ENCODE results near the gene IPO4.
A peak's percentile ranks its signal among the peaks of the same experiment; 100 is the strongest.

IPO4 gene

GRCh38 chr14:24172871-24173281 lies 15.7 kb downstream of the IPO4 start:
- no peak for DNase-seq

- peak; percentile 18 for DNase-seq
These were observed 16.3 kb downstream of the IPO4 start for GRCh38 chr14:24172261-24172860.

- peak; percentile 98 for DNase-seq
These were observed 17.0 kb downstream of the IPO4 start, which contains the start of gene REC8 for GRCh38 chr14:24171422-24172260. Gene REC8 (plus strand): TSS chr14:24172080. CDS start chr14:24172553, 473 bp downstream.

GRCh38 chr14:24167469-24168114 lies 21.0 kb downstream of the IPO4 start:
- no peak for DNase-seq

- DNase-seq = no peak
These were observed 22.8 kb downstream of the IPO4 start for GRCh38 chr14:24165785-24166184.

- no peak for DNase-seq
These were observed 24.1 kb downstream of the IPO4 start for GRCh38 chr14:24164518-24164991.

- no peak for DNase-seq
These were observed 26.5 kb downstream of the IPO4 start for GRCh38 chr14:24162093-24162492.

GRCh38 chr14:24160850-24161804 lies 27.5 kb downstream of the IPO4 start, which contains the start of gene IRF9:
Gene IRF9 (plus strand): TSS chr14:24161265. CDS start chr14:24162145, 880 bp downstream.
- peak; percentile 94 for DNase-seq

- no peak for DNase-seq
These were observed 28.1 kb downstream of the IPO4 start for GRCh38 chr14:24160499-24160849.

GRCh38 chr14:24159777-24160498 lies 28.7 kb downstream of the IPO4 start:
- DNase-seq = no peak

- DNase-seq = no peak
These were observed 31.3 kb downstream of the IPO4 start for GRCh38 chr14:24157331-24157730.

- DNase-seq = no peak
These were observed 31.8 kb downstream of the IPO4 start for GRCh38 chr14:24156840-24157239.

- DNase-seq = no peak
These were observed 33.5 kb downstream of the IPO4 start for GRCh38 chr14:24155100-24155499.

GRCh38 chr14:24151404-24152080 lies 37.1 kb downstream of the IPO4 start:
- no peak for DNase-seq

GRCh38 chr14:24150993-24151392 lies 37.6 kb downstream of the IPO4 start:
- no peak for DNase-seq

- no peak for DNase-seq
These were observed 38.0 kb downstream of the IPO4 start for GRCh38 chr14:24150567-24150966.

- DNase-seq = no peak
These were observed 38.6 kb downstream of the IPO4 start for GRCh38 chr14:24150061-24150460.

- DNase-seq = no peak
These were observed 39.2 kb downstream of the IPO4 start for GRCh38 chr14:24149302-24149969.

GRCh38 chr14:24147761-24148428 lies 40.7 kb downstream of the IPO4 start:
- no peak for DNase-seq

Measured in NCI-H1694 (cell line).